Activated T-cell treated with anti-CD3 and anti-CD28 coated beads, Interleukin-2, amount 50 U/mL, for 1 hour (primary cell): ENCODE results near the gene TXNDC9.
"Not testable (repeated sequence)": the region's sequence is repeated elsewhere in the genome, so short reads cannot be mapped to it uniquely, and the experiment has no call there.

Experiments used
- DNase-seq: peaks from one replicate; pipeline ENCODE4 v3.0.0-alpha.2; 2020

TXNDC9 gene

GRCh38 chr2:99317873-99318200, 18.3 kb downstream of the TXNDC9 start:
- DNase-seq, result not testable (repeated sequence)

GRCh38 chr2:99317161-99317872, 18.8 kb downstream of the TXNDC9 start:
- DNase-seq, result no peak

GRCh38 chr2:99301097-99301496, 35.0 kb downstream of the TXNDC9 start, which contains the start of gene LYG1:
TSS of gene LYG1 (minus strand) at chr2:99301197. CDS start at chr2:99295670, 5,527 bp downstream.
- DNase-seq, result not testable (repeated sequence)

GRCh38 chr2:99299580-99299979, 36.6 kb downstream of the TXNDC9 start:
- no peak for DNase-seq

- DNase-seq, result no peak
Observed at GRCh38 chr2:99297994-99298393, 38.1 kb downstream of the TXNDC9 start.

GRCh38 chr2:99285526-99285925, 50.6 kb downstream of the TXNDC9 start:
- no peak for DNase-seq

GRCh38 chr2:99279969-99280695, 56.0 kb downstream of the TXNDC9 start:
- DNase-seq, result no peak

- DNase-seq, result no peak
Observed at GRCh38 chr2:99278793-99279291, 57.3 kb downstream of the TXNDC9 start.

GRCh38 chr2:99278195-99278765, 57.9 kb downstream of the TXNDC9 start:
- DNase-seq, result not testable (repeated sequence)

GRCh38 chr2:99275882-99276281, 60.3 kb downstream of the TXNDC9 start:
- DNase-seq, result no peak
